ENCODE data around the gene DUSP22.

DNA sequence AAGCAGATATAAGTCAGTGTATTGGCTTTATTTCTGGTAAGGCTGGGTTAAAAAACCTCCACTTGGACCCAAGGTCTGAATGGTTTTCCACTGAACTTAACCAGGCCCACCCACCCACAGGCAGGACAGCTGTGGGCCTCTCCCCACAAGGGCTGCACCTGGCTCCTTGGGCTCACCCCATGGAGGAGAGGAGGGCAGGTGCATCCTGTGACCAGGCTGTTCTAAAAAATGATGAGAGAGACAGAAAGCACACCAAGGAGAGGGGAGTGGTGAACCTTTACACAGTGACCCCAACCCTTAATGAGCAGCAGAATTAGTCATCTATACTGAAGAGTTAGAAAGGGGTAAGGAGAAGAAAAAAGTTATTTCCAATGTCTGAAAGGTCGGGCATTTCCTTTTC, 34.5 kb upstream of the DUSP22 start:
- TF ChIP-seq POLR2A (IDR thresholded peaks at IDR 0.05): no peak
- TF ChIP-seq, protein P1, sequence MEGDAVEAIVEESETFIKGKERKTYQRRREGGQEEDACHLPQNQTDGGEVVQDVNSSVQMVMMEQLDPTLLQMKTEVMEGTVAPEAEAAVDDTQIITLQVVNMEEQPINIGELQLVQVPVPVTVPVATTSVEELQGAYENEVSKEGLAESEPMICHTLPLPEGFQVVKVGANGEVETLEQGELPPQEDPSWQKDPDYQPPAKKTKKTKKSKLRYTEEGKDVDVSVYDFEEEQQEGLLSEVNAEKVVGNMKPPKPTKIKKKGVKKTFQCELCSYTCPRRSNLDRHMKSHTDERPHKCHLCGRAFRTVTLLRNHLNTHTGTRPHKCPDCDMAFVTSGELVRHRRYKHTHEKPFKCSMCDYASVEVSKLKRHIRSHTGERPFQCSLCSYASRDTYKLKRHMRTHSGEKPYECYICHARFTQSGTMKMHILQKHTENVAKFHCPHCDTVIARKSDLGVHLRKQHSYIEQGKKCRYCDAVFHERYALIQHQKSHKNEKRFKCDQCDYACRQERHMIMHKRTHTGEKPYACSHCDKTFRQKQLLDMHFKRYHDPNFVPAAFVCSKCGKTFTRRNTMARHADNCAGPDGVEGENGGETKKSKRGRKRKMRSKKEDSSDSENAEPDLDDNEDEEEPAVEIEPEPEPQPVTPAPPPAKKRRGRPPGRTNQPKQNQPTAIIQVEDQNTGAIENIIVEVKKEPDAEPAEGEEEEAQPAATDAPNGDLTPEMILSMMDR (IDR thresholded peaks at IDR 0.05): no peak
